ENCODE measurements around the gene SELENOP. TPM values are rescaled to one million over a fixed set of nuclear protein-coding genes. Genes with fewer than 3 reads are reported as not detected.

The SELENOP gene
- total RNA-seq, 1 experiment from 2014 or later, result 8.5 TPM

DNA sequence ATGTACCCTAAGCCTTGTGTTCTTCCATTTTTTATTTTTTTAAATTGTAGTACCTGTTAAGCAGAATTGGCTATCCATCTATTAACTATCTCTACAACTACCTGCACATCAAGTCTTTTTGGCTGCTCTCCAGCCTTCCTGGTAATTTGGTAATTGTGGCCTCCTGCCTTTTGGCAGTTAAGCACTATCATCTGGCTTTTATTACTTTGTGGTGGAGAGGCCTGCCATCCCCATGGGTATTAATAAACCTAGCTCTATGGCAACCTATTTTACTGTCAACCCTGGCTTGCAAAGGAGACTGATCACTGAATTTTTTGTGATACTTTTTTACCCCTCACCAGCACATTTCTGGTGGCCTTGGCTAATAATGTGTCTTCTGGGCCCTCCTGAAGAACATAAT is 20.5 kb downstream of the SELENOP start:
- Mint-ChIP-seq H3K27ac (no peak overlapping the region), H3K27me3 (ENCODE audit: low read depth) (no peaks in the 10 kb centered on the region; the same call in 1 of the 2 replicates), H3K4me3 (no peak overlapping the region), H3K9me3 (peaks cover 15 to 16% of the 10 kb centered on the region in 2 experiments), H3K4me1 (no peaks in the 10 kb centered on the region), H3K36me3 (ENCODE audit: insufficient read depth in 1 of 3, low read depth in 3 of 3) (peaks cover 0 to 14% (median 1%) of the 10 kb centered on the region in 3 experiments; a peak in 6 of 7 replicates)
- H3K27me3 ChIP-seq (ENCODE audit: insufficient read depth, low read length), result no peaks in the 10 kb centered on the region
- H3K9me3 ChIP-seq (ENCODE audit: control insufficient read depth, low read depth, low read length), result no peaks in the 10 kb centered on the region
- H3K14ac ChIP-seq (ENCODE audit: insufficient read depth, low read length), result no peak overlapping the region
- H3K56ac ChIP-seq (ENCODE audit: insufficient read length, low read depth, low read length), result no peak overlapping the region
- no peak overlapping the region for H3K4me2 ChIP-seq (ENCODE audit: insufficient read depth, insufficient read length, low read length)
- H2AK5ac ChIP-seq (ENCODE audit: insufficient read length, low read length), result no peak overlapping the region
- no peak overlapping the region for H2BK20ac ChIP-seq (ENCODE audit: low read depth, low read length, poor library complexity, severe bottlenecking)
- no peak overlapping the region for H3T11ph ChIP-seq (ENCODE audit: low read length)
- H3K4me1 ChIP-seq (ENCODE audit: insufficient read depth, low read length), result no peaks in the 10 kb centered on the region
- no peak overlapping the region for H2BK120ac ChIP-seq (ENCODE audit: low read depth, low read length, poor library complexity, severe bottlenecking)
- no peak overlapping the region for H4K8ac ChIP-seq (replicated peaks; ENCODE audit: insufficient read length, low read depth, low read length)
- H2BK5ac ChIP-seq (ENCODE audit: insufficient read length, low read length), result no peak overlapping the region
- no peak overlapping the region for H2AFZ ChIP-seq (ENCODE audit: low read length)
- DNase-seq, result no peak
- no peak overlapping the region for H3K9ac ChIP-seq (ENCODE audit: extremely low read depth, insufficient read length, low read length)
- H2BK12ac ChIP-seq (ENCODE audit: insufficient read length, low read depth, low read length), result no peak overlapping the region
- no peaks in the 10 kb centered on the region for H3K79me1 ChIP-seq (ENCODE audit: insufficient read depth, low read depth, low read length, poor library complexity, severe bottlenecking)
- no peak overlapping the region for H3K18ac ChIP-seq (ENCODE audit: insufficient read length, low read depth, low read length)
- no peak overlapping the region for H2BK15ac ChIP-seq (ENCODE audit: low read depth, low read length)
- H3K27ac ChIP-seq (ENCODE audit: insufficient read length, low read depth, low read length), result no peak overlapping the region
- no peak overlapping the region for H4K91ac ChIP-seq (ENCODE audit: insufficient read length, low read depth, low read length)
- H3K23me2 ChIP-seq (ENCODE audit: insufficient read length, low read depth, low read length, poor library complexity, severe bottlenecking), result no peaks in the 10 kb centered on the region
- H3K4ac ChIP-seq (ENCODE audit: low read depth, low read length), result no peak overlapping the region
- no peaks in the 10 kb centered on the region for H4K20me1 ChIP-seq (ENCODE audit: control insufficient read depth, insufficient read depth, insufficient read length)
- H4K5ac ChIP-seq (ENCODE audit: insufficient read length, low read depth, low read length), result no peak overlapping the region
- H3K23ac ChIP-seq (ENCODE audit: insufficient read length, low read depth, low read length), result no peak overlapping the region
- TF ChIP-seq, protein P1, sequence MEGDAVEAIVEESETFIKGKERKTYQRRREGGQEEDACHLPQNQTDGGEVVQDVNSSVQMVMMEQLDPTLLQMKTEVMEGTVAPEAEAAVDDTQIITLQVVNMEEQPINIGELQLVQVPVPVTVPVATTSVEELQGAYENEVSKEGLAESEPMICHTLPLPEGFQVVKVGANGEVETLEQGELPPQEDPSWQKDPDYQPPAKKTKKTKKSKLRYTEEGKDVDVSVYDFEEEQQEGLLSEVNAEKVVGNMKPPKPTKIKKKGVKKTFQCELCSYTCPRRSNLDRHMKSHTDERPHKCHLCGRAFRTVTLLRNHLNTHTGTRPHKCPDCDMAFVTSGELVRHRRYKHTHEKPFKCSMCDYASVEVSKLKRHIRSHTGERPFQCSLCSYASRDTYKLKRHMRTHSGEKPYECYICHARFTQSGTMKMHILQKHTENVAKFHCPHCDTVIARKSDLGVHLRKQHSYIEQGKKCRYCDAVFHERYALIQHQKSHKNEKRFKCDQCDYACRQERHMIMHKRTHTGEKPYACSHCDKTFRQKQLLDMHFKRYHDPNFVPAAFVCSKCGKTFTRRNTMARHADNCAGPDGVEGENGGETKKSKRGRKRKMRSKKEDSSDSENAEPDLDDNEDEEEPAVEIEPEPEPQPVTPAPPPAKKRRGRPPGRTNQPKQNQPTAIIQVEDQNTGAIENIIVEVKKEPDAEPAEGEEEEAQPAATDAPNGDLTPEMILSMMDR (conservative IDR thresholded peaks at IDR 0.05), result no peak
- H3K79me2 ChIP-seq (ENCODE audit: insufficient read depth, low read length), result no peaks in the 10 kb centered on the region
